GM12878 (cell line): Measurements from ENCODE around the gene TNNC2. TPM values are rescaled to one million over a fixed set of nuclear protein-coding genes. Genes with fewer than 3 reads are reported as not detected.

Experiments used
- ATAC-seq: fragments of 200-7000 bp; cut with Tn5 transposase; 3 replicates; pipeline ENCODE4 v1.9.1; 2020; ENCODE audit warnings: mild to moderate bottlenecking, moderate library complexity
- BruUV-seq: library from RNA; stranded (reverse); fragments of 400-500 nt; replicated peaks from 2 replicates; lab custom pipeline; 2021; lab: Mats Ljungman, UMichigan
- CTCF ChIA-PET: fragments of 300-600 bp; sonication (Branson Sonifier 250); formaldehyde crosslinking; extraction: SDS; loops from one replicate; lab custom pipeline; 2021; ENCODE audit warnings: inconsistent platforms; lab: Yijun Ruan, JAX
- POLR2A ChIA-PET: fragments of 350-600 bp; formaldehyde crosslinking; extraction: SDS; loops from one replicate; lab custom pipeline; 2021; ENCODE audit warnings: inconsistent platforms; lab: Charles Lee
- RAD21 ChIA-PET: fragments of 300-600 bp; sonication (Branson Sonifier 250); formaldehyde crosslinking; loops from one replicate; lab custom pipeline; 2023; ENCODE audit warnings: antibody characterized with exemption; ENCODE audit not compliant: unreplicated experiment; lab: Charles Lee
- SMC1A ChIA-PET: fragments of 300-600 bp; sonication (Branson Sonifier 250); formaldehyde crosslinking; loops from one replicate; lab custom pipeline; 2023; ENCODE audit not compliant: unreplicated experiment, uncharacterized antibody; lab: Charles Lee
- DNase-seq: peaks from one replicate; pipeline ENCODE4 v3.0.0-alpha.2; 2011; ENCODE audit warnings: low read depth, low spot score
- FAIRE-seq: peaks from 3 replicates; lab custom pipeline; 2011; peaks lifted over from hg19 to GRCh38; lab: Jason Lieb, UNC
- H2AFZ ChIP-seq: 2 replicates; pipeline ENCODE4 v1.6.0; 2011; ENCODE audit warnings: low read depth, low read length, control low read depth; ENCODE audit not compliant: control insufficient read depth
- H3K27ac ChIP-seq: 2 replicates; pipeline ENCODE4 v1.5.1; 2011; ENCODE audit warnings: control low read depth; ENCODE audit not compliant: control insufficient read depth, insufficient read depth
- H3K27me3 ChIP-seq, 2 experiments: replicated peaks in 1 of 2; 2 replicates each; pipeline versions ENCODE4 v1.6.0 to v1.6.1; 2011; ENCODE audit warnings: low read length in 1 of 2; ENCODE audit not compliant: control insufficient read depth in 2 of 2, insufficient read depth in 2 of 2
- H3K36me3 ChIP-seq, 2 experiments: 2 replicates each; pipeline ENCODE4 v1.5.1; 2011; ENCODE audit warnings: low read length in 1 of 2; ENCODE audit not compliant: control insufficient read depth in 2 of 2, insufficient read depth in 2 of 2
- H3K4me1 ChIP-seq: 2 replicates; pipeline ENCODE4 v1.6.1; 2011; ENCODE audit warnings: mild to moderate bottlenecking, low read length, moderate library complexity, mixed read lengths; ENCODE audit not compliant: control insufficient read depth, insufficient read depth
- H3K4me2 ChIP-seq: 2 replicates; pipeline ENCODE4 v1.6.0; 2011; ENCODE audit warnings: control low read depth; ENCODE audit not compliant: control insufficient read depth, insufficient read depth
- H3K4me3 ChIP-seq: fragments of 200-600 bp; sonication (generic); 2 replicates; pipeline ENCODE4 v1.5.1; 2016
- H3K79me2 ChIP-seq: 2 replicates; pipeline ENCODE4 v1.6.0; 2011; ENCODE audit warnings: low read length; ENCODE audit not compliant: control insufficient read depth, insufficient read depth
- H3K9ac ChIP-seq: 2 replicates; pipeline ENCODE4 v1.8.0; 2011; ENCODE audit warnings: low read length, control low read depth, mixed read lengths; ENCODE audit not compliant: control insufficient read depth, insufficient read depth
- H3K9me3 ChIP-seq: replicated peaks from 3 replicates; pipeline ENCODE4 v1.5.1; 2011; ENCODE audit warnings: mild to moderate bottlenecking, low read length; ENCODE audit not compliant: control insufficient read depth, insufficient read depth
- H4K20me1 ChIP-seq: 2 replicates; pipeline ENCODE4 v1.6.0; 2011; ENCODE audit not compliant: control insufficient read depth, insufficient read depth
- BACH1 ChIP-seq: fragments of 450-650 bp; IDR thresholded peaks from 2 replicates; pipeline ENCODE4 v1.6.1; 2017; ENCODE audit warnings: mild to moderate bottlenecking, borderline replicate concordance
- E2F8 ChIP-seq: fragments of 450-650 bp; IDR thresholded peaks from 2 replicates; pipeline ENCODE4 v1.6.1; 2018; ENCODE audit warnings: mild to moderate bottlenecking, low read depth, moderate library complexity; ENCODE audit not compliant: partially characterized antibody
- E4F1 ChIP-seq: fragments of 450-650 bp; IDR thresholded peaks from 2 replicates; pipeline ENCODE4 v1.6.1; 2018; ENCODE audit warnings: borderline replicate concordance, mild to moderate bottlenecking; ENCODE audit not compliant: partially characterized antibody
- FOXK2 ChIP-seq: fragments of 450-650 bp; IDR thresholded peaks from 2 replicates; pipeline ENCODE4 v1.6.1; 2017; ENCODE audit warnings: mild to moderate bottlenecking, moderate library complexity
- JUNB ChIP-seq: IDR thresholded peaks from 2 replicates; pipeline ENCODE4 v1.6.1; 2016; ENCODE audit warnings: antibody characterized with exemption, mild to moderate bottlenecking
- MEF2A ChIP-seq: IDR thresholded peaks from 2 replicates; pipeline ENCODE4 v1.6.1; 2011; ENCODE audit warnings: low read depth, mild to moderate bottlenecking, low read length, moderate library complexity; ENCODE audit not compliant: insufficient read depth
- MEF2B ChIP-seq: fragments of 450-650 bp; IDR thresholded peaks from 2 replicates; pipeline ENCODE4 v1.6.1; 2018; ENCODE audit warnings: mild to moderate bottlenecking, moderate library complexity; ENCODE audit not compliant: partially characterized antibody, poor library complexity, severe bottlenecking
- MLLT1 ChIP-seq: fragments of 450-650 bp; IDR thresholded peaks from 2 replicates; pipeline ENCODE4 v1.6.1; 2016; ENCODE audit warnings: mild to moderate bottlenecking
- NR2C2 ChIP-seq: IDR thresholded peaks from 2 replicates; pipeline ENCODE4 v1.6.1; 2011; ENCODE audit warnings: borderline replicate concordance, low read depth; ENCODE audit not compliant: control insufficient read depth, insufficient read length
- POLR2A ChIP-seq: IDR thresholded peaks from 2 replicates; pipeline ENCODE4 v1.6.1; 2011; ENCODE audit warnings: low read depth, mild to moderate bottlenecking, low read length
- RB1 ChIP-seq: fragments of 450-650 bp; formaldehyde crosslinking; IDR thresholded peaks from 2 replicates; pipeline ENCODE4 v1.6.1; 2017; ENCODE audit warnings: mild to moderate bottlenecking, borderline replicate concordance
- RUNX3 ChIP-seq: IDR thresholded peaks from 2 replicates; pipeline ENCODE4 v1.6.1; 2012; ENCODE audit warnings: low read length, inconsistent platforms
- SMARCA5 ChIP-seq: fragments of 450-650 bp; IDR thresholded peaks from 2 replicates; pipeline ENCODE4 v1.6.1; 2017; ENCODE audit warnings: mild to moderate bottlenecking
- SUPT20H ChIP-seq: IDR thresholded peaks from 2 replicates; pipeline ENCODE4 v1.6.1; 2011; ENCODE audit warnings: low read depth, mild to moderate bottlenecking, low read length, moderate library complexity, borderline replicate concordance; ENCODE audit not compliant: control insufficient read depth
- USF1 ChIP-seq: IDR thresholded peaks from 2 replicates; pipeline ENCODE4 v1.6.1; 2011; ENCODE audit warnings: borderline replicate concordance, low read depth, mild to moderate bottlenecking, moderate library complexity, mixed read lengths, low read length; ENCODE audit not compliant: insufficient read depth; ENCODE audit errors: extremely low read length
- WGBS: methylation state at CpG from one replicate; pipeline ENCODE4 v1.1.6; 2016; ENCODE audit warnings: low lambda C conversion rate; ENCODE audit not compliant: insufficient replicate concordance, insufficient coverage; ENCODE audit errors: missing lambda C conversion rate; 5-methylcytosine and 5-hydroxymethylcytosine counted together
- in situ Hi-C: fragments of 300-500 bp; cut with MboI; formaldehyde crosslinking; loops from 9 replicates; pipeline ENCODE4 v1.14.3; 2018; ENCODE audit warnings: mixed read lengths
- intact Hi-C: fragments of 100-400 bp; cut with micrococcal nuclease; formaldehyde crosslinking; loops from one replicate; pipeline ENCODE4 v1.14.2; 2022; ENCODE audit not compliant: unreplicated experiment
- polyA plus RNA-seq, 11 experiments: library from polyadenylated mRNA; depleted of rRNA in 4 of 11; unstranded in 6 of 11; stranded (reverse) in 5 of 11; fragments of >200 nt; fragmentation: Nextera tagmentation in 4 of 11; fragmentation: Illumina TruSeq in 1 of 11; extraction: Ambion mirVana in 4 of 11; extraction: Trizol in 1 of 11; gene quantifications; 1 replicate in 1 of 11; 2 replicates in 10 of 11; pipeline versions ENCODE4 v1.2.1 to v1.2.3, GENCODE V29; 2011 to 2016; ENCODE audit warnings: inconsistent platforms in 2 of 11, missing spikeins in 2 of 11, low read depth in 1 of 11
- total RNA-seq, 4 experiments: library from RNA; depleted of rRNA in 3 of 4; stranded (reverse); fragments of >200 nt in 3 of 4; fragmentation: Illumina TruSeq in 1 of 4; extraction: Trizol in 1 of 4; gene quantifications; 2 replicates each; pipeline versions ENCODE4 v1.2.1 to v1.2.3, GENCODE V29; 2013 to 2021

Gene TNNC2
- total and polyA plus RNA-seq, 10 of the 15 experiments (the other 5 are each of a cell fraction or from before 2014, with no cell fraction given): 0.37 TPM; not detected in 9

GRCh38 chr20:45861221-45862075 is 34.3 kb upstream of the TNNC2 start:
- H3K9ac ChIP-seq: no peak overlapping the region
- no peak for DNase-seq

More at GRCh38 chr20:45861221-45862075, 34.3 kb upstream of the TNNC2 start:
- in situ Hi-C loops (no loop called here), intact Hi-C loops (no loop called here)
- ATAC-seq: no peak
- Histone ChIP-seq H3K4me3 (no peak overlapping the region), H3K79me2 (peaks cover 8% of the 10 kb centered on the region), H3K9me3 (no peaks in the 10 kb centered on the region), H2AFZ (no peak overlapping the region), H3K4me2 (no peak overlapping the region), H4K20me1 (no peaks in the 10 kb centered on the region), H3K4me1 (0 out of 2 replicates have a peak, but pooled peaks cover 2% of the 10 kb centered on the region), H3K27me3 (no peaks in the 10 kb centered on the region), H3K27ac (no peak overlapping the region), H3K36me3 (no peaks in the 10 kb centered on the region)
- TF ChIP-seq POLR2A (no peak), RUNX3 (no peak), RB1 (no peak), E4F1 (no peak), JUNB (no peak), MEF2B (no peak), FOXK2 (no peak), USF1 (no peak), NR2C2 (no peak), MEF2A (no peak), BACH1 (no peak), SUPT20H (no peak), E2F8 (no peak), MLLT1 (no peak), SMARCA5 (no peak)
- WGBS: 99% methylated on average over 7 of the region's 7 CpGs
- RAD21 ChIA-PET: no interaction called here
- no TSS peak for BruUV-seq
- SMC1A ChIA-PET: no interaction called here
- POLR2A ChIA-PET: interaction anchor here (0.6 to 1.5 kb wide), 6 partner anchors 19 to 74 kb away, joined by 3 to 6 read pairs (median 4); partner anchors contain the start of genes PCIF1 and ZSWIM1
- FAIRE-seq: no peak
- CTCF ChIA-PET: interaction anchor here (1.4 kb wide), 1 partner anchor 108 kb away, joined by 3 read pairs; no protein-coding TSS in a partner anchor
